Muscle layer of duodenum (tissue), 2 donors: ENCODE measurements around the gene LONP2.
"Not testable (repeated sequence)": the region's sequence is repeated elsewhere in the genome, so short reads cannot be mapped to it uniquely, and the experiment has no call there.

Source experiments
- H3K27ac ChIP-seq: one replicate; pipeline ENCODE4 v1.7.0; 2013; ENCODE audit warnings: mild to moderate bottlenecking, low read length
- H3K27me3 ChIP-seq: one replicate; pipeline ENCODE4 v1.7.0; 2013; ENCODE audit warnings: low read depth, mild to moderate bottlenecking, control low read depth, low read length
- H3K36me3 ChIP-seq, 2 donors: one replicate each; pipeline ENCODE4 v1.7.0; 2013; ENCODE audit warnings: low read length in 2 of 2, control low read depth in 1 of 2, mild to moderate bottlenecking in 1 of 2; ENCODE audit not compliant: insufficient read depth in 2 of 2, control insufficient read depth in 1 of 2
- H3K4me1 ChIP-seq, 2 donors: one replicate each; pipeline ENCODE4 v1.7.0; 2013; ENCODE audit warnings: low read length in 2 of 2, mild to moderate bottlenecking in 2 of 2, control low read depth in 1 of 2, moderate library complexity in 1 of 2; ENCODE audit not compliant: insufficient read depth in 2 of 2, control insufficient read depth in 1 of 2
- H3K4me3 ChIP-seq, 2 donors: one replicate each; pipeline ENCODE4 v1.7.0; 2013; ENCODE audit warnings: low read length in 2 of 2, low read depth in 1 of 2, mild to moderate bottlenecking in 1 of 2
- H3K9me3 ChIP-seq, 2 donors: one replicate each; pipeline ENCODE4 v1.7.0; 2013; ENCODE audit warnings: low read length in 2 of 2, control low read depth in 1 of 2, mild to moderate bottlenecking in 1 of 2; ENCODE audit not compliant: control insufficient read depth in 1 of 2
- donor health status: healthy.

The LONP2 gene

GRCh38 chr16:48371393-48371780 lies 127.3 kb downstream of the LONP2 start:
- Histone ChIP-seq H3K27me3 (no peaks in the 10 kb centered on the region), H3K4me1 (peaks cover 5 to 25% of the 10 kb centered on the region in 2 donors), H3K4me3 (no peak overlapping the region), H3K9me3 (no peaks in the 10 kb centered on the region), H3K27ac (no peak overlapping the region), H3K36me3 (no peaks in the 10 kb centered on the region)

GRCh38 chr16:48372744-48373143 lies 128.6 kb downstream of the LONP2 start:
- Histone ChIP-seq H3K4me3 (no peak overlapping the region), H3K4me1 (peaks cover 5 to 21% of the 10 kb centered on the region in 2 donors), H3K27ac (no peak overlapping the region), H3K9me3 (no peaks in the 10 kb centered on the region), H3K36me3 (no peaks in the 10 kb centered on the region), H3K27me3 (no peaks in the 10 kb centered on the region)

GRCh38 chr16:48373258-48374029 lies 129.3 kb downstream of the LONP2 start:
- no peaks in the 10 kb centered on the region for H3K27me3 ChIP-seq
- H3K4me3 ChIP-seq, result no peak overlapping the region
- no peak overlapping the region for H3K27ac ChIP-seq
- H3K36me3 ChIP-seq, result no peaks in the 10 kb centered on the region
- peaks cover 5 to 28% of the 10 kb centered on the region in 2 donors for H3K4me1 ChIP-seq
- H3K9me3 ChIP-seq, result no peaks in the 10 kb centered on the region

- Histone ChIP-seq H3K36me3 (no peaks in the 10 kb centered on the region), H3K4me3 (no peak overlapping the region), H3K4me1 (peaks cover 5 to 36% of the 10 kb centered on the region in 2 donors), H3K9me3 (no peaks in the 10 kb centered on the region), H3K27me3 (no peaks in the 10 kb centered on the region), H3K27ac (no peak overlapping the region)
Observed at GRCh38 chr16:48374255-48374654, 130.2 kb downstream of the LONP2 start.

- H3K36me3 ChIP-seq, H3K4me3 ChIP-seq, H3K9me3 ChIP-seq, H3K27me3 ChIP-seq, H3K27ac ChIP-seq: not testable (repeated sequence)
- H3K4me1 ChIP-seq, result peaks cover 13 to 43% of the 10 kb centered on the region in 2 donors
Observed at GRCh38 chr16:48377301-48377700, 133.2 kb downstream of the LONP2 start.

- Histone ChIP-seq H3K4me1 (peaks cover 13 to 42% of the 10 kb centered on the region in 2 donors), H3K27ac (no peak overlapping the region)
Observed at GRCh38 chr16:48378276-48378675, 134.2 kb downstream of the LONP2 start.

GRCh38 chr16:48378836-48379235 lies 134.7 kb downstream of the LONP2 start:
- peaks cover 13 to 41% of the 10 kb centered on the region in 2 donors for H3K4me1 ChIP-seq
- no peaks in the 10 kb centered on the region for H3K27me3 ChIP-seq
- H3K36me3 ChIP-seq, result peaks cover 0 to 1% of the 10 kb centered on the region in 2 donors
- no peak overlapping the region for H3K27ac ChIP-seq
- no peak overlapping the region for H3K4me3 ChIP-seq
- H3K9me3 ChIP-seq, result no peaks in the 10 kb centered on the region

More at GRCh38 chr16:48378276-48378675, 134.2 kb downstream of the LONP2 start:
- Histone ChIP-seq H3K9me3 (no peaks in the 10 kb centered on the region), H3K36me3 (no peaks in the 10 kb centered on the region), H3K4me3 (no peak overlapping the region), H3K27me3 (no peaks in the 10 kb centered on the region)

- Histone ChIP-seq H3K9me3 (no peaks in the 10 kb centered on the region), H3K27me3 (no peaks in the 10 kb centered on the region), H3K4me3 (no peak overlapping the region), H3K36me3 (peaks cover 0 to 11% of the 10 kb centered on the region in 2 donors), H3K4me1 (peaks cover 8 to 33% of the 10 kb centered on the region in 2 donors), H3K27ac (no peak overlapping the region)
Observed at GRCh38 chr16:48381201-48381600, 137.1 kb downstream of the LONP2 start.

GRCh38 chr16:48382131-48382530 lies 138.0 kb downstream of the LONP2 start:
- Histone ChIP-seq H3K27me3 (no peaks in the 10 kb centered on the region), H3K4me1 (peaks cover 8 to 33% of the 10 kb centered on the region in 2 donors), H3K9me3 (no peaks in the 10 kb centered on the region), H3K27ac (peak overlapping the region; percentile 87), H3K36me3 (peaks cover 0 to 11% of the 10 kb centered on the region in 2 donors), H3K4me3 (no peak overlapping the region)

- Histone ChIP-seq H3K4me1 (peaks cover 8 to 29% of the 10 kb centered on the region in 2 donors), H3K36me3 (peaks cover 0 to 11% of the 10 kb centered on the region in 2 donors), H3K4me3 (peak overlapping the region; percentile 76 to 86), H3K27me3 (no peaks in the 10 kb centered on the region), H3K9me3 (no peaks in the 10 kb centered on the region), H3K27ac (peak overlapping the region; percentile 87)
Observed at GRCh38 chr16:48383009-48383876, 139.1 kb downstream of the LONP2 start.

GRCh38 chr16:48383877-48384519 lies 139.9 kb downstream of the LONP2 start:
- peak overlapping the region; percentile 87 for H3K27ac ChIP-seq
- H3K4me1 ChIP-seq, result peaks cover 8 to 21% of the 10 kb centered on the region in 2 donors
- no peaks in the 10 kb centered on the region for H3K9me3 ChIP-seq
- no peaks in the 10 kb centered on the region for H3K27me3 ChIP-seq
- H3K36me3 ChIP-seq, result peaks cover 0 to 11% of the 10 kb centered on the region in 2 donors
- H3K4me3 ChIP-seq, result peak overlapping the region; percentile 76 to 86
